D341Med (cell line): ENCODE results near the gene NCL.
"Not testable (repeated sequence)": the region's sequence is repeated elsewhere in the genome, so short reads cannot be mapped to it uniquely, and the experiment has no call there.

ENCODE experiments used
- DNase-seq: peaks from one replicate; pipeline ENCODE4 v3.0.0; 2012; ENCODE audit warnings: low spot score

Gene NCL

DNA sequence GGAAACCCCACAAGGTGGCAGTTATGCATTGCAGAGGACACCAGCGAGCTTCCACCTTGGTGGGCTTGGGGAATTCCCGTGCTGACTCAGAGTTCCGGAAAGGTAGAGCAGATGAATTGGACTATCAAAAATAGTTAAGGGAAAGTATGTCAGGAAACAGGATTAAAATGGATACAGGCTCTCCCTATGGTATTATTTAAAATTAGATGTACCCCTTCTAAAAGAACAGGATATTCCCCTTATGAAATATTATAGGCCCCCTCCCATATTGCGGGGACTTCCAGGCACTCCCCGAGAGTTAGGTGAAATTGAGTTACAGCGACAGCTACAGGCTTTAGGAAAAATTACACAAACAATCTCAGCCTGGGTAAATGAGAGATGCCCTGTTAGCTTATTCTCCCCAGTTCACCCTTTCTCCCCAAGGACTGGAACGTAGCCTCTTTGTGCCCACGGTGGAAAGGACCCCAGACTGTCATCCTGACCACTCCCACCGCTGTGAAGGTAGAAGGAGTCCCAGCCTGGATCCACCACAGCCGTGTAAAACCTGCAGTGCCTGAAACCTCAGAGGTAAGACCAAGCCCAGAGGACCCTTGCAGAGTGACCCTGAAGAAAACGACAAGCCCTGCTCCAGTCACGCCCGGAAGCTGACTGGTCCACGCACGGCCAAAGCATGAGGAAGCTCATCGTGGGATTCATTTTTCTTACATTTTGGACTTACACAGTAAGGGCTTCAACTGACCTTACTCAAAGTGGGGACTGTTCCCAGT, 58.5 kb downstream of the NCL start:
- not testable (repeated sequence) for DNase-seq

- not testable (repeated sequence) for DNase-seq
Observed at GRCh38 chr2:231404183-231404578, 60.1 kb downstream of the NCL start.
